Stromal cell of bone marrow (primary cell): ENCODE data around the gene HOXC10.

Experiments used
- DNase-seq: peaks from one replicate; pipeline ENCODE4 v3.0.0-alpha.2; 2012; ENCODE audit warnings: low read depth

The HOXC10 gene

GRCh38 chr12:53984901-53985691 is at the start of gene HOXC10:
HOXC10 (plus strand) TSS chr12:53985146; CDS start chr12:53985260, 114 bp downstream.
- peak; percentile 97 for DNase-seq

GRCh38 chr12:53935383-53936341 is 49.3 kb upstream of the HOXC10 start:
- no peak for DNase-seq

- no peak for DNase-seq
Measured at GRCh38 chr12:53937099-53937498, 47.8 kb upstream of the HOXC10 start.

GRCh38 chr12:53937596-53938325 is 47.2 kb upstream of the HOXC10 start:
- no peak for DNase-seq

GRCh38 chr12:53938326-53939140 is 46.4 kb upstream of the HOXC10 start, which contains the start of gene HOXC13:
HOXC13 (plus strand) TSS chr12:53938831; CDS start chr12:53938907, 76 bp downstream.
- DNase-seq = peak; percentile 71

- DNase-seq = peak; percentile 9
Measured at GRCh38 chr12:53939141-53940108, 45.5 kb upstream of the HOXC10 start.

GRCh38 chr12:53940443-53941014 is 44.4 kb upstream of the HOXC10 start:
- no peak for DNase-seq

GRCh38 chr12:53941187-53941586 is 43.8 kb upstream of the HOXC10 start:
- DNase-seq = no peak

- no peak for DNase-seq
Measured at GRCh38 chr12:53941750-53942149, 43.2 kb upstream of the HOXC10 start.

GRCh38 chr12:53942467-53942997 is 42.4 kb upstream of the HOXC10 start:
- DNase-seq = no peak

- no peak for DNase-seq
Measured at GRCh38 chr12:53944209-53944608, 40.7 kb upstream of the HOXC10 start.

GRCh38 chr12:53944907-53945847 is 39.8 kb upstream of the HOXC10 start:
- no peak for DNase-seq

- no peak for DNase-seq
Measured at GRCh38 chr12:53947743-53948142, 37.2 kb upstream of the HOXC10 start.

GRCh38 chr12:53948650-53949593 is 36.0 kb upstream of the HOXC10 start:
- DNase-seq = no peak

- DNase-seq = no peak
Measured at GRCh38 chr12:53949631-53950436, 35.1 kb upstream of the HOXC10 start.

GRCh38 chr12:53950437-53950773 is 34.5 kb upstream of the HOXC10 start:
- no peak for DNase-seq
